ENCODE results near the gene SPECC1. TPM values are rescaled to one million over a fixed set of nuclear protein-coding genes. Genes with fewer than 3 reads are reported as not detected.

SPECC1 gene
- total RNA-seq, 1 experiment from 2014 or later = 43.5 TPM

DNA sequence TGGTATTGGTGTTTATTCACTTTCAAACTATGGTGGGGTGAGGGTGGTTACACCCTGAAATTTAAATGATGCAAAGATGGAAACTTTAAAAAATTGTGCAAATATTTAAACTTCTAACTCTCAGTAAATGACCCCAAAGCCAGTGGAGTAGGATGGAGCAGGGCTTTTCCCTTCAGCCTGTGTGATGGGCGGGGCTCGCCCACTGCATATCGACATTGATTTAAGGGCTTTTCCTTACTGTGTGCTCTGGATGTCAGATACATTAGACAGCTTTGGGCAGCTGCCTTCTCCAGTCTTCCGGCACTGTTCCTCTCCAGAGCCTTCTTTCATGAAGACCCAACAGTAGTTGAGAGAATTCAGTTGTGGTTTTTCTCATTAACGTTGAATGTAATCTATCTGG, 99.9 kb downstream of the SPECC1 start:
- intact Hi-C loops (cut with micrococcal nuclease) = no loop called here
- Histone ChIP-seq H2AFZ (ENCODE audit: low read depth, low read length, poor library complexity, severe bottlenecking) (no peak overlapping the region), H3K9me3 (ENCODE audit: control insufficient read depth in 1 of 2, insufficient read depth in 1 of 2, low read depth in 1 of 2, low read length in 2 of 2) (no peaks in the 10 kb centered on the region), H3K36me3 (ENCODE audit: control insufficient read depth in 1 of 2, insufficient read depth in 2 of 2, low read length in 2 of 2) (no peaks in the 10 kb centered on the region), H3K4me3 (replicated peaks in 1 of 2; ENCODE audit: low read depth in 1 of 2, low read length in 2 of 2) (no peak overlapping the region), H3K27me3 (ENCODE audit: insufficient read depth, low read length) (0 out of 2 replicates have a peak, but pooled peaks cover 4% of the 10 kb centered on the region), H4K20me1 (ENCODE audit: insufficient read depth) (no peaks in the 10 kb centered on the region), H3K4me2 (ENCODE audit: low read length) (no peak overlapping the region), H3K79me2 (ENCODE audit: insufficient read depth, low read length) (no peaks in the 10 kb centered on the region), H3K9ac (ENCODE audit: low read length) (no peak overlapping the region), H3K9me2 (ENCODE audit: insufficient read depth) (no peaks in the 10 kb centered on the region), H3K4me1 (ENCODE audit: control insufficient read depth in 1 of 2, insufficient read depth in 2 of 2, low read length in 2 of 2) (no peaks in the 10 kb centered on the region), H3K27ac (ENCODE audit: low read depth, low read length) (no peak overlapping the region)
- CTCF ChIA-PET = no interaction called here
- ATAC-seq (no peak), DNase-seq (ENCODE audit: low read depth, low spot score) (no peak)
- POLR2A ChIA-PET = no interaction called here
- no TSS peak for BruUV-seq (replicated peaks)
- RAD21 ChIA-PET (ENCODE audit: low non-redundant PET in 1 of 2, low total read pairs in 2 of 2, uncharacterized antibody in 2 of 2, unreplicated experiment in 2 of 2) = no interaction called here
- TF ChIP-seq EZH2 (IDR thresholded peaks at IDR 0.05) (no peak), ELF1 (IDR thresholded peaks at IDR 0.05; ENCODE audit: borderline replicate concordance, low read depth) (no peak), YY1 (IDR thresholded peaks at IDR 0.05; ENCODE audit: extremely low read depth, insufficient replicate concordance, low read depth, low read length) (no peak), EZH2phosphoT487 (IDR thresholded peaks at IDR 0.05; ENCODE audit: borderline replicate concordance) (no peak), POLR2AphosphoS5 (IDR thresholded peaks at IDR 0.05; ENCODE audit: low read depth, low read length) (no peak), TCF7L2 (IDR thresholded peaks at IDR 0.05; ENCODE audit: borderline replicate concordance, extremely low read depth, insufficient read depth, insufficient read length) (no peak), JUND (IDR thresholded peaks at IDR 0.05) (no peak), EGR1 (IDR thresholded peaks at IDR 0.05; ENCODE audit: low read depth) (no peak), SP1 (IDR thresholded peaks at IDR 0.05; ENCODE audit: low read depth) (no peak), ZNF274 (IDR thresholded peaks at IDR 0.05; ENCODE audit: low read depth, low read length) (no peak)
- TF ChIP-seq, protein P1, sequence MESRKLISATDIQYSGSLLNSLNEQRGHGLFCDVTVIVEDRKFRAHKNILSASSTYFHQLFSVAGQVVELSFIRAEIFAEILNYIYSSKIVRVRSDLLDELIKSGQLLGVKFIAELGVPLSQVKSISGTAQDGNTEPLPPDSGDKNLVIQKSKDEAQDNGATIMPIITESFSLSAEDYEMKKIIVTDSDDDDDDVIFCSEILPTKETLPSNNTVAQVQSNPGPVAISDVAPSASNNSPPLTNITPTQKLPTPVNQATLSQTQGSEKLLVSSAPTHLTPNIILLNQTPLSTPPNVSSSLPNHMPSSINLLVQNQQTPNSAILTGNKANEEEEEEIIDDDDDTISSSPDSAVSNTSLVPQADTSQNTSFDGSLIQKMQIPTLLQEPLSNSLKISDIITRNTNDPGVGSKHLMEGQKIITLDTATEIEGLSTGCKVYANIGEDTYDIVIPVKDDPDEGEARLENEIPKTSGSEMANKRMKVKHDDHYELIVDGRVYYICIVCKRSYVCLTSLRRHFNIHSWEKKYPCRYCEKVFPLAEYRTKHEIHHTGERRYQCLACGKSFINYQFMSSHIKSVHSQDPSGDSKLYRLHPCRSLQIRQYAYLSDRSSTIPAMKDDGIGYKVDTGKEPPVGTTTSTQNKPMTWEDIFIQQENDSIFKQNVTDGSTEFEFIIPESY (IDR thresholded peaks at IDR 0.05; ENCODE audit: extremely low read depth, insufficient replicate concordance, low read length) = no peak
- TF ChIP-seq, protein P2, sequence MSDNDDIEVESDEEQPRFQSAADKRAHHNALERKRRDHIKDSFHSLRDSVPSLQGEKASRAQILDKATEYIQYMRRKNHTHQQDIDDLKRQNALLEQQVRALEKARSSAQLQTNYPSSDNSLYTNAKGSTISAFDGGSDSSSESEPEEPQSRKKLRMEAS (IDR thresholded peaks at IDR 0.05) = no peak
- TF ChIP-seq, protein P3, sequence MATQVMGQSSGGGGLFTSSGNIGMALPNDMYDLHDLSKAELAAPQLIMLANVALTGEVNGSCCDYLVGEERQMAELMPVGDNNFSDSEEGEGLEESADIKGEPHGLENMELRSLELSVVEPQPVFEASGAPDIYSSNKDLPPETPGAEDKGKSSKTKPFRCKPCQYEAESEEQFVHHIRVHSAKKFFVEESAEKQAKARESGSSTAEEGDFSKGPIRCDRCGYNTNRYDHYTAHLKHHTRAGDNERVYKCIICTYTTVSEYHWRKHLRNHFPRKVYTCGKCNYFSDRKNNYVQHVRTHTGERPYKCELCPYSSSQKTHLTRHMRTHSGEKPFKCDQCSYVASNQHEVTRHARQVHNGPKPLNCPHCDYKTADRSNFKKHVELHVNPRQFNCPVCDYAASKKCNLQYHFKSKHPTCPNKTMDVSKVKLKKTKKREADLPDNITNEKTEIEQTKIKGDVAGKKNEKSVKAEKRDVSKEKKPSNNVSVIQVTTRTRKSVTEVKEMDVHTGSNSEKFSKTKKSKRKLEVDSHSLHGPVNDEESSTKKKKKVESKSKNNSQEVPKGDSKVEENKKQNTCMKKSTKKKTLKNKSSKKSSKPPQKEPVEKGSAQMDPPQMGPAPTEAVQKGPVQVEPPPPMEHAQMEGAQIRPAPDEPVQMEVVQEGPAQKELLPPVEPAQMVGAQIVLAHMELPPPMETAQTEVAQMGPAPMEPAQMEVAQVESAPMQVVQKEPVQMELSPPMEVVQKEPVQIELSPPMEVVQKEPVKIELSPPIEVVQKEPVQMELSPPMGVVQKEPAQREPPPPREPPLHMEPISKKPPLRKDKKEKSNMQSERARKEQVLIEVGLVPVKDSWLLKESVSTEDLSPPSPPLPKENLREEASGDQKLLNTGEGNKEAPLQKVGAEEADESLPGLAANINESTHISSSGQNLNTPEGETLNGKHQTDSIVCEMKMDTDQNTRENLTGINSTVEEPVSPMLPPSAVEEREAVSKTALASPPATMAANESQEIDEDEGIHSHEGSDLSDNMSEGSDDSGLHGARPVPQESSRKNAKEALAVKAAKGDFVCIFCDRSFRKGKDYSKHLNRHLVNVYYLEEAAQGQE (IDR thresholded peaks at IDR 0.05; ENCODE audit: low read depth) = no peak

Data from HCT116 (cell line).